Activated CD4-positive, alpha-beta memory T cell treated with anti-CD3 and anti-CD28 coated beads, Interleukin-2, amount 10 ng/mL, durations not matched to agents 7 days and 5 days (primary cell): Measurements from ENCODE around the gene ELANE. TPM values are rescaled to one million over a fixed set of nuclear protein-coding genes. Genes with fewer than 3 reads are reported as not detected.
"Not testable (repeated sequence)": the region's sequence is repeated elsewhere in the genome, so short reads cannot be mapped to it uniquely, and the experiment has no call there.

Source experiments
- CTCF ChIA-PET: fragments of 350-600 bp; sonication (Branson Sonifier 250); formaldehyde crosslinking; loops from one replicate; lab custom pipeline; 2021; ENCODE audit warnings: antibody characterized with exemption, inconsistent platforms; lab: Charles Lee
- POLR2A ChIA-PET: fragments of 350-600 bp; sonication (Branson Sonifier 250); formaldehyde crosslinking; loops from one replicate; lab custom pipeline; 2021; ENCODE audit warnings: antibody characterized with exemption; lab: Charles Lee
- DNase-seq: peaks from one replicate; pipeline ENCODE4 v3.0.0-alpha.2; 2020
- H3K27ac Mint-ChIP-seq: one replicate; pipeline ENCODE4 v1.8.0; 2021; ENCODE audit warnings: mild to moderate bottlenecking, mixed read lengths
- H3K27me3 Mint-ChIP-seq: one replicate; pipeline ENCODE4 v1.8.0; 2021; ENCODE audit warnings: mixed read lengths
- H3K36me3 Mint-ChIP-seq: one replicate; pipeline ENCODE4 v1.8.0; 2021; ENCODE audit warnings: low read depth, mixed read lengths
- H3K4me1 Mint-ChIP-seq: one replicate; pipeline ENCODE4 v1.8.0; 2021; ENCODE audit warnings: mixed read lengths
- H3K4me3 Mint-ChIP-seq: one replicate; pipeline ENCODE4 v1.8.0; 2021; ENCODE audit warnings: mild to moderate bottlenecking, mixed read lengths
- H3K9me3 Mint-ChIP-seq: one replicate; pipeline ENCODE4 v1.8.0; 2021; ENCODE audit warnings: mixed read lengths
- total RNA-seq, 2 experiments: library from RNA; stranded (reverse); gene quantifications; one replicate each; pipeline ENCODE4 v1.2.3, GENCODE V29; 2021

ELANE gene
- total RNA-seq, 2 experiments from 2014 or later: not detected

- Mint-ChIP-seq H3K9me3 (no peaks in the 10 kb centered on the region), H3K4me1 (no peaks in the 10 kb centered on the region), H3K36me3 (no peaks in the 10 kb centered on the region), H3K27me3 (peaks cover 4% of the 10 kb centered on the region), H3K4me3 (no peak overlapping the region), H3K27ac (no peak overlapping the region)
- DNase-seq: no peak
- ChIA-PET POLR2A (no interaction called here), CTCF (no interaction called here)
Observed at GRCh38 chr19:835210-835810, 16.8 kb upstream of the ELANE start.

GRCh38 chr19:840519-841206 lies 11.4 kb upstream of the ELANE start, which contains the start of gene PRTN3:
Gene PRTN3 (plus strand): TSS chr19:840999. CDS start chr19:841009, 10 bp downstream.
- Mint-ChIP-seq H3K9me3 (peaks cover 4% of the 10 kb centered on the region), H3K27me3 (peaks cover 21% of the 10 kb centered on the region), H3K27ac (no peak within 1 kb of the TSS), H3K4me1 (peaks cover 3% of the 10 kb centered on the region), H3K36me3 (no peaks in the 10 kb centered on the region), H3K4me3 (no peak within 1 kb of the TSS)
- DNase-seq: no peak
- ChIA-PET POLR2A (no interaction called here), CTCF (interaction anchor here (1.1 kb wide), 1 partner anchor 17 kb away, joined by 4 read pairs; no protein-coding TSS in a partner anchor)

GRCh38 chr19:842802-843179 lies 9.3 kb upstream of the ELANE start:
- POLR2A ChIA-PET, DNase-seq, H3K27ac Mint-ChIP-seq, H3K4me3 Mint-ChIP-seq, H3K36me3 Mint-ChIP-seq, H3K9me3 Mint-ChIP-seq, H3K4me1 Mint-ChIP-seq: not testable (repeated sequence)
- CTCF ChIA-PET: interaction anchor here (0.7 kb wide), 1 partner anchor 42 kb away, joined by 3 read pairs; no protein-coding TSS in a partner anchor
- peaks cover 23% of the 10 kb centered on the region for H3K27me3 Mint-ChIP-seq

- Mint-ChIP-seq H3K9me3 (peaks cover 4% of the 10 kb centered on the region), H3K4me3 (no peak overlapping the region), H3K27me3 (peaks cover 24% of the 10 kb centered on the region), H3K36me3 (no peaks in the 10 kb centered on the region), H3K4me1 (peaks cover 3% of the 10 kb centered on the region), H3K27ac (no peak overlapping the region)
- ChIA-PET POLR2A (no interaction called here), CTCF (no interaction called here)
- no peak for DNase-seq
Observed at GRCh38 chr19:843180-843835, 8.8 kb upstream of the ELANE start.

- Mint-ChIP-seq H3K27me3 (peaks cover 25% of the 10 kb centered on the region), H3K36me3 (no peaks in the 10 kb centered on the region)
- CTCF ChIA-PET: no interaction called here
Observed at GRCh38 chr19:843836-844545, 8.1 kb upstream of the ELANE start.

GRCh38 chr19:844546-844971 lies 7.5 kb upstream of the ELANE start:
- no peaks in the 10 kb centered on the region for H3K36me3 Mint-ChIP-seq
- peaks cover 27% of the 10 kb centered on the region for H3K27me3 Mint-ChIP-seq
- peaks cover 4% of the 10 kb centered on the region for H3K9me3 Mint-ChIP-seq
- H3K27ac Mint-ChIP-seq: no peak overlapping the region
- DNase-seq: no peak
- peaks cover 3% of the 10 kb centered on the region for H3K4me1 Mint-ChIP-seq
- POLR2A ChIA-PET: no interaction called here
- CTCF ChIA-PET: no interaction called here
- no peak overlapping the region for H3K4me3 Mint-ChIP-seq

More at GRCh38 chr19:843836-844545, 8.1 kb upstream of the ELANE start:
- Mint-ChIP-seq H3K9me3 (peaks cover 4% of the 10 kb centered on the region), H3K4me1 (peaks cover 3% of the 10 kb centered on the region), H3K27ac (no peak overlapping the region), H3K4me3 (no peak overlapping the region)
- DNase-seq: no peak
- POLR2A ChIA-PET: no interaction called here

- POLR2A ChIA-PET: no interaction called here
- peaks cover 4% of the 10 kb centered on the region for H3K9me3 Mint-ChIP-seq
- CTCF ChIA-PET: no interaction called here
- DNase-seq: no peak
- H3K27me3 Mint-ChIP-seq: peaks cover 27% of the 10 kb centered on the region
- no peaks in the 10 kb centered on the region for H3K36me3 Mint-ChIP-seq
- H3K4me3 Mint-ChIP-seq: no peak overlapping the region
- no peak overlapping the region for H3K27ac Mint-ChIP-seq
- peaks cover 3% of the 10 kb centered on the region for H3K4me1 Mint-ChIP-seq
Observed at GRCh38 chr19:845707-846521, 6.2 kb upstream of the ELANE start.

GRCh38 chr19:848386-848921 lies 3.6 kb upstream of the ELANE start:
- Mint-ChIP-seq H3K9me3 (no peaks in the 10 kb centered on the region), H3K27ac (no peak overlapping the region), H3K4me1 (peaks cover 3% of the 10 kb centered on the region), H3K4me3 (no peak overlapping the region), H3K36me3 (no peaks in the 10 kb centered on the region), H3K27me3 (peaks cover 19% of the 10 kb centered on the region)
- POLR2A ChIA-PET: no interaction called here
- DNase-seq: no peak
- CTCF ChIA-PET: no interaction called here

- CTCF ChIA-PET, H3K27ac Mint-ChIP-seq, H3K4me1 Mint-ChIP-seq, H3K9me3 Mint-ChIP-seq, POLR2A ChIA-PET, H3K4me3 Mint-ChIP-seq, DNase-seq, H3K36me3 Mint-ChIP-seq: not testable (repeated sequence)
- H3K27me3 Mint-ChIP-seq: peaks cover 21% of the 10 kb centered on the region
Observed at GRCh38 chr19:849195-849594, 2.9 kb upstream of the ELANE start.

- no peaks in the 10 kb centered on the region for H3K36me3 Mint-ChIP-seq
- H3K27ac Mint-ChIP-seq: no peak overlapping the region
- CTCF ChIA-PET: interaction anchor here (0.6 kb wide), 1 partner anchor 125 kb away, joined by 4 read pairs; no protein-coding TSS in a partner anchor
- DNase-seq: no peak
- no peaks in the 10 kb centered on the region for H3K9me3 Mint-ChIP-seq
- no peaks in the 10 kb centered on the region for H3K4me1 Mint-ChIP-seq
- no peak overlapping the region for H3K4me3 Mint-ChIP-seq
- POLR2A ChIA-PET: no interaction called here
- H3K27me3 Mint-ChIP-seq: peaks cover 14% of the 10 kb centered on the region
Observed at GRCh38 chr19:850221-850978, 1.7 kb upstream of the ELANE start.

GRCh38 chr19:850979-851335 lies 1.1 kb upstream of the ELANE start:
- Mint-ChIP-seq H3K4me1 (no peaks in the 10 kb centered on the region), H3K4me3 (no peak overlapping the region), H3K27me3 (peaks cover 10% of the 10 kb centered on the region), H3K27ac (no peak overlapping the region), H3K36me3 (no peaks in the 10 kb centered on the region), H3K9me3 (no peaks in the 10 kb centered on the region)
- CTCF ChIA-PET: no interaction called here
- POLR2A ChIA-PET: no interaction called here
- no peak for DNase-seq
